ENCODE data around the gene HIGD1A. TPM values are rescaled to one million over a fixed set of nuclear protein-coding genes. Genes with fewer than 3 reads are reported as not detected.

Gene HIGD1A
- 72.1 and 112 TPM in 2 replicates for polyA plus RNA-seq (2012; rRNA removed)
- polyA plus RNA-seq (2012; cell fraction: cytosol; rRNA removed) = 147 and 222 TPM in 2 replicates
- 13.6 and 31.7 TPM in 2 replicates for polyA plus RNA-seq (2012; cell fraction: nucleus; rRNA removed)

DNA sequence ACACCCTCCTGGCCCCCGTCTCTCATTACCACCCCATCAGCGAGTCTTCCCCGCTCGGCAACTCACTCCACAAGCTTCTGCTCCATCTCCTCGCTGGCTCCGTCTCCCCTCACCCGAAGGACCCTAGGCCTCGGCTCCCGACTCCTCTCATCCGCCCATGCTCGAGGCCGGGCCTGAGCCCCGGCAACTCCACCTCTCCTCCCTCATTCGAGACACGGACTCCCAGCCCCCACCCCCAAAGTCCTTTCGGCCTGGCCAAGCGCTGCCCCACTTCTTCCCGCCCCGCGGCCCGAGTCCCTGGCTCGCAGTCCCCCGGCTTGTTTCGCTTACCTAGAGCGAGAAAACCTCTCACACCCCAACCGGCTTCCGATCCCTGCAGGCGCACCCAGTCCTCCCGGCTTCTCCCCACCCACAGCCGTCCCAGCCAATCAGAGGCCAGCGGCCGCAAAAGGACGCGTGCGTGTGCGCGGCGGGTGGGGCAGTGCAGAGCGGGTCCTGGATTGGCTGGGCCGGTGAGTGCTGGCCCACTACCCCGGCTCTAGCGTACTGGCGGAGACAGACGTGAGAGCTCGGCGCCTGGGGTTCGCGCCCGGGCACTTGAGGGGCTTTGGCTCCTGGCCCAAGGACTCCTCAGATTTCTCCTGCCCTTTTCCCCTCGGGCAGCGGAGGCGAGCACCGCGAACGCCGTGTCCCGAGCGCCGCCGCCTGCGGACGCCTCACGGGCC lies at the start of gene HIGD1A:
HIGD1A (minus strand) TSS at position 385 of the 725 bp plus-strand sequence. CDS start 10,237 bp downstream, outside the sequence.
- WGBS (ENCODE audit: low lambda C conversion rate) = under 1% methylated on average over 38 of the region's 63 CpGs
- peaks cover 48% of the 10 kb centered on the region for H3K79me2 ChIP-seq (ENCODE audit: insufficient read depth)
- H3K27me3 ChIP-seq (ENCODE audit: insufficient read depth) = no peaks in the 10 kb centered on the region
- ChIA-PET POLR2A (interaction anchor here (0.6 to 1.2 kb wide), 2 partner anchors 15 to 35 kb away, joined by 3 to 5 read pairs; no protein-coding TSS in a partner anchor), CTCF (interaction anchor here (0.6 to 3.5 kb wide), 8 partner anchors 15 to 190 kb away, joined by 3 to 16 read pairs (median 4); no protein-coding TSS in a partner anchor)
- peak within 1 kb of the TSS; percentile 96 for H2AFZ ChIP-seq (ENCODE audit: low read depth)
- TF ChIP-seq, protein P1, sequence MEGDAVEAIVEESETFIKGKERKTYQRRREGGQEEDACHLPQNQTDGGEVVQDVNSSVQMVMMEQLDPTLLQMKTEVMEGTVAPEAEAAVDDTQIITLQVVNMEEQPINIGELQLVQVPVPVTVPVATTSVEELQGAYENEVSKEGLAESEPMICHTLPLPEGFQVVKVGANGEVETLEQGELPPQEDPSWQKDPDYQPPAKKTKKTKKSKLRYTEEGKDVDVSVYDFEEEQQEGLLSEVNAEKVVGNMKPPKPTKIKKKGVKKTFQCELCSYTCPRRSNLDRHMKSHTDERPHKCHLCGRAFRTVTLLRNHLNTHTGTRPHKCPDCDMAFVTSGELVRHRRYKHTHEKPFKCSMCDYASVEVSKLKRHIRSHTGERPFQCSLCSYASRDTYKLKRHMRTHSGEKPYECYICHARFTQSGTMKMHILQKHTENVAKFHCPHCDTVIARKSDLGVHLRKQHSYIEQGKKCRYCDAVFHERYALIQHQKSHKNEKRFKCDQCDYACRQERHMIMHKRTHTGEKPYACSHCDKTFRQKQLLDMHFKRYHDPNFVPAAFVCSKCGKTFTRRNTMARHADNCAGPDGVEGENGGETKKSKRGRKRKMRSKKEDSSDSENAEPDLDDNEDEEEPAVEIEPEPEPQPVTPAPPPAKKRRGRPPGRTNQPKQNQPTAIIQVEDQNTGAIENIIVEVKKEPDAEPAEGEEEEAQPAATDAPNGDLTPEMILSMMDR (IDR thresholded peaks at IDR 0.05) = no peak
- peak; percentile 33 for TF ChIP-seq CHD2 (IDR thresholded peaks at IDR 0.05; ENCODE audit: low read length, partially characterized antibody)
- TF ChIP-seq, protein P2, sequence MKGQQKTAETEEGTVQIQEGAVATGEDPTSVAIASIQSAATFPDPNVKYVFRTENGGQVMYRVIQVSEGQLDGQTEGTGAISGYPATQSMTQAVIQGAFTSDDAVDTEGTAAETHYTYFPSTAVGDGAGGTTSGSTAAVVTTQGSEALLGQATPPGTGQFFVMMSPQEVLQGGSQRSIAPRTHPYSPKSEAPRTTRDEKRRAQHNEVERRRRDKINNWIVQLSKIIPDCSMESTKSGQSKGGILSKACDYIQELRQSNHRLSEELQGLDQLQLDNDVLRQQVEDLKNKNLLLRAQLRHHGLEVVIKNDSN (IDR thresholded peaks at IDR 0.05; ENCODE audit: borderline replicate concordance, low read depth) = no peak
- TF ChIP-seq EP300 (IDR thresholded peaks at IDR 0.05; ENCODE audit: borderline replicate concordance in 1 of 2, low read depth in 1 of 2, low read length in 1 of 2) = 0 out of 4 replicates have a peak, but pooled peaks of 1 of the 2 experiments have one; percentile 5
- peak; percentile 82 for TF ChIP-seq MXI1 (IDR thresholded peaks at IDR 0.05; ENCODE audit: low read depth, low read length)
- TF ChIP-seq RXRA (IDR thresholded peaks at IDR 0.05; ENCODE audit: borderline replicate concordance, low read depth) = no peak
- peak; percentile 86 for TF ChIP-seq RFX5 (IDR thresholded peaks at IDR 0.05; ENCODE audit: low read length)
- TF ChIP-seq, protein P3, sequence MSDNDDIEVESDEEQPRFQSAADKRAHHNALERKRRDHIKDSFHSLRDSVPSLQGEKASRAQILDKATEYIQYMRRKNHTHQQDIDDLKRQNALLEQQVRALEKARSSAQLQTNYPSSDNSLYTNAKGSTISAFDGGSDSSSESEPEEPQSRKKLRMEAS (IDR thresholded peaks at IDR 0.05; ENCODE audit: low read depth) = 0 out of 2 replicates have a peak, but pooled peaks have one; percentile 14
- no peak for TF ChIP-seq TEAD4 (IDR thresholded peaks at IDR 0.05; ENCODE audit: borderline replicate concordance, insufficient read depth)
- TF ChIP-seq NFIC (IDR thresholded peaks at IDR 0.05; ENCODE audit: borderline replicate concordance) = peak; percentile 37; the same call in 1 of the 2 replicates
- TF ChIP-seq TAF1 (IDR thresholded peaks at IDR 0.05; ENCODE audit: borderline replicate concordance, low read depth, low read length) = peak; percentile 81
- TF ChIP-seq, protein P4, sequence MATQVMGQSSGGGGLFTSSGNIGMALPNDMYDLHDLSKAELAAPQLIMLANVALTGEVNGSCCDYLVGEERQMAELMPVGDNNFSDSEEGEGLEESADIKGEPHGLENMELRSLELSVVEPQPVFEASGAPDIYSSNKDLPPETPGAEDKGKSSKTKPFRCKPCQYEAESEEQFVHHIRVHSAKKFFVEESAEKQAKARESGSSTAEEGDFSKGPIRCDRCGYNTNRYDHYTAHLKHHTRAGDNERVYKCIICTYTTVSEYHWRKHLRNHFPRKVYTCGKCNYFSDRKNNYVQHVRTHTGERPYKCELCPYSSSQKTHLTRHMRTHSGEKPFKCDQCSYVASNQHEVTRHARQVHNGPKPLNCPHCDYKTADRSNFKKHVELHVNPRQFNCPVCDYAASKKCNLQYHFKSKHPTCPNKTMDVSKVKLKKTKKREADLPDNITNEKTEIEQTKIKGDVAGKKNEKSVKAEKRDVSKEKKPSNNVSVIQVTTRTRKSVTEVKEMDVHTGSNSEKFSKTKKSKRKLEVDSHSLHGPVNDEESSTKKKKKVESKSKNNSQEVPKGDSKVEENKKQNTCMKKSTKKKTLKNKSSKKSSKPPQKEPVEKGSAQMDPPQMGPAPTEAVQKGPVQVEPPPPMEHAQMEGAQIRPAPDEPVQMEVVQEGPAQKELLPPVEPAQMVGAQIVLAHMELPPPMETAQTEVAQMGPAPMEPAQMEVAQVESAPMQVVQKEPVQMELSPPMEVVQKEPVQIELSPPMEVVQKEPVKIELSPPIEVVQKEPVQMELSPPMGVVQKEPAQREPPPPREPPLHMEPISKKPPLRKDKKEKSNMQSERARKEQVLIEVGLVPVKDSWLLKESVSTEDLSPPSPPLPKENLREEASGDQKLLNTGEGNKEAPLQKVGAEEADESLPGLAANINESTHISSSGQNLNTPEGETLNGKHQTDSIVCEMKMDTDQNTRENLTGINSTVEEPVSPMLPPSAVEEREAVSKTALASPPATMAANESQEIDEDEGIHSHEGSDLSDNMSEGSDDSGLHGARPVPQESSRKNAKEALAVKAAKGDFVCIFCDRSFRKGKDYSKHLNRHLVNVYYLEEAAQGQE (IDR thresholded peaks at IDR 0.05; ENCODE audit: low read depth, low read length) = peak; percentile 16; the same call in 1 of the 2 replicates
- TF ChIP-seq TCF12 (IDR thresholded peaks at IDR 0.05) = no peak
- peak; percentile 89 for TF ChIP-seq POLR2AphosphoS5 (IDR thresholded peaks at IDR 0.05; ENCODE audit: low read depth, low read length)
- TF ChIP-seq RCOR1 (IDR thresholded peaks at IDR 0.05; ENCODE audit: low read length) = 0 out of 2 replicates have a peak, but pooled peaks have one; percentile 19
- TF ChIP-seq, protein P5, sequence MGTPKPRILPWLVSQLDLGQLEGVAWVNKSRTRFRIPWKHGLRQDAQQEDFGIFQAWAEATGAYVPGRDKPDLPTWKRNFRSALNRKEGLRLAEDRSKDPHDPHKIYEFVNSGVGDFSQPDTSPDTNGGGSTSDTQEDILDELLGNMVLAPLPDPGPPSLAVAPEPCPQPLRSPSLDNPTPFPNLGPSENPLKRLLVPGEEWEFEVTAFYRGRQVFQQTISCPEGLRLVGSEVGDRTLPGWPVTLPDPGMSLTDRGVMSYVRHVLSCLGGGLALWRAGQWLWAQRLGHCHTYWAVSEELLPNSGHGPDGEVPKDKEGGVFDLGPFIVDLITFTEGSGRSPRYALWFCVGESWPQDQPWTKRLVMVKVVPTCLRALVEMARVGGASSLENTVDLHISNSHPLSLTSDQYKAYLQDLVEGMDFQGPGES (IDR thresholded peaks at IDR 0.05; ENCODE audit: low read depth, low read length) = peak; percentile 42; the same call in 1 of the 2 replicates
- TF ChIP-seq ELF1 (IDR thresholded peaks at IDR 0.05) = no peak
- TF ChIP-seq, protein P6, sequence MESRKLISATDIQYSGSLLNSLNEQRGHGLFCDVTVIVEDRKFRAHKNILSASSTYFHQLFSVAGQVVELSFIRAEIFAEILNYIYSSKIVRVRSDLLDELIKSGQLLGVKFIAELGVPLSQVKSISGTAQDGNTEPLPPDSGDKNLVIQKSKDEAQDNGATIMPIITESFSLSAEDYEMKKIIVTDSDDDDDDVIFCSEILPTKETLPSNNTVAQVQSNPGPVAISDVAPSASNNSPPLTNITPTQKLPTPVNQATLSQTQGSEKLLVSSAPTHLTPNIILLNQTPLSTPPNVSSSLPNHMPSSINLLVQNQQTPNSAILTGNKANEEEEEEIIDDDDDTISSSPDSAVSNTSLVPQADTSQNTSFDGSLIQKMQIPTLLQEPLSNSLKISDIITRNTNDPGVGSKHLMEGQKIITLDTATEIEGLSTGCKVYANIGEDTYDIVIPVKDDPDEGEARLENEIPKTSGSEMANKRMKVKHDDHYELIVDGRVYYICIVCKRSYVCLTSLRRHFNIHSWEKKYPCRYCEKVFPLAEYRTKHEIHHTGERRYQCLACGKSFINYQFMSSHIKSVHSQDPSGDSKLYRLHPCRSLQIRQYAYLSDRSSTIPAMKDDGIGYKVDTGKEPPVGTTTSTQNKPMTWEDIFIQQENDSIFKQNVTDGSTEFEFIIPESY (IDR thresholded peaks at IDR 0.05; ENCODE audit: borderline replicate concordance, low read depth) = no peak
- peak; percentile 71 for TF ChIP-seq NRF1 (IDR thresholded peaks at IDR 0.05; ENCODE audit: low read depth, low read length)
- TF ChIP-seq YY1 (IDR thresholded peaks at IDR 0.05; ENCODE audit: low read depth) = no peak
- no peak; the same call in 1 of the 2 replicates for TF ChIP-seq SIN3A (IDR thresholded peaks at IDR 0.05; ENCODE audit: borderline replicate concordance, low read depth, low read length)
- H3K36me3 ChIP-seq (replicated peaks in 1 of 2; ENCODE audit: control insufficient read depth in 1 of 2, insufficient read depth in 2 of 2, low read length in 1 of 2) = peaks cover 3 to 15% of the 10 kb centered on the region in 2 experiments
- peak within 1 kb of the TSS; percentile 85 to 89 for H3K4me3 ChIP-seq (ENCODE audit: low read depth in 2 of 2, low read length in 1 of 2)
- DNase-seq = peak; percentile 99
- H3K27ac ChIP-seq (ENCODE audit: low read depth in 2 of 2, low read length in 1 of 2) = peak within 1 kb of the TSS; percentile 87 to 91
- peak within 1 kb of the TSS; percentile 79 for H3K9ac ChIP-seq
- peaks cover 0 to 13% of the 10 kb centered on the region in 2 experiments; a peak in 3 of 4 replicates for H3K4me1 ChIP-seq (ENCODE audit: control insufficient read depth in 1 of 2, insufficient read depth in 2 of 2, low read depth in 1 of 2, low read length in 1 of 2)
- H3K9me3 ChIP-seq = no peaks in the 10 kb centered on the region
- H3F3A ChIP-seq (replicated peaks; ENCODE audit: insufficient read depth) = peaks cover 9% of the 10 kb centered on the region
- peaks cover 5% of the 10 kb centered on the region; the same call in 1 of the 2 replicates for H4K20me1 ChIP-seq (ENCODE audit: insufficient read depth)
- no peaks in the 10 kb centered on the region for H3K9me2 ChIP-seq
- peak within 1 kb of the TSS; percentile 87 for H3K4me2 ChIP-seq

All from SK-N-SH (cell line).